ENCODE results near the gene ITGA8. TPM values are rescaled to one million over a fixed set of nuclear protein-coding genes. Genes with fewer than 3 reads are reported as not detected.

ITGA8 gene
- total RNA-seq, 2 experiments from 2014 or later, result not detected

DNA sequence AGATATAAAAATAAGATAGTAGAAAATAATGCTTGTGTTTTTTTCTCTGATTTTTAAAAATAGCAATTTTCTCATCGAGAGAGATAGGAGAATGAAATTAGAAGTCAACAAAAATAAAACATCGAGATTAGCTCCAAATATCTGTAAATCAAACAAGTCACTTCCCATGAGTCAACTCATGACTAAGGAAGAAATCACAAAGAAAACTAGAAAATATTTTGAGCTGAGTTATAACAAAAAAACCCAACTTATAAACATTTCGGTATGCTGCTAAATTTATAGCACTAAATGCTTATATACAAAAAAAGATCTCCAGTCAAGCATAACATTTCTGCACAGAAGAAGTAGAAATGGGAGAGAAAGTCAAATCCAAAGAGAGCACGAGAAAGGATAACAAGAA lies 140.1 kb downstream of the ITGA8 start:
- Histone ChIP-seq H3K27ac (ENCODE audit: low read depth in 1 of 2, low read length in 2 of 2) (no peak overlapping the region), H3K27me3 (ENCODE audit: control insufficient read depth in 1 of 2, insufficient read depth in 2 of 2, low read length in 2 of 2) (no peaks in the 10 kb centered on the region), H3K4me3 (ENCODE audit: low read length) (no peak overlapping the region), H3K9me3 (ENCODE audit: control insufficient read depth in 1 of 2, insufficient read depth in 1 of 2, low read length in 2 of 2) (no peaks in the 10 kb centered on the region), H3K4me1 (ENCODE audit: insufficient read depth, low read length) (no peaks in the 10 kb centered on the region), H3K36me3 (ENCODE audit: insufficient read depth, low read length) (no peaks in the 10 kb centered on the region)
- CTCF ChIA-PET, result no interaction called here
- POLR2A ChIA-PET, result no interaction called here
- Mint-ChIP-seq H3K27me3 (peaks cover 27% of the 10 kb centered on the region), H3K4me3 (no peak overlapping the region), H3K9me3 (peaks cover 2% of the 10 kb centered on the region), H3K36me3 (ENCODE audit: low read depth) (no peaks in the 10 kb centered on the region), H3K4me1 (ENCODE audit: low read depth) (no peaks in the 10 kb centered on the region), H3K27ac (no peak overlapping the region)
- ATAC-seq (ENCODE audit: poor library complexity) (no peak), DNase-seq (no peak)
- TF ChIP-seq, protein P1, sequence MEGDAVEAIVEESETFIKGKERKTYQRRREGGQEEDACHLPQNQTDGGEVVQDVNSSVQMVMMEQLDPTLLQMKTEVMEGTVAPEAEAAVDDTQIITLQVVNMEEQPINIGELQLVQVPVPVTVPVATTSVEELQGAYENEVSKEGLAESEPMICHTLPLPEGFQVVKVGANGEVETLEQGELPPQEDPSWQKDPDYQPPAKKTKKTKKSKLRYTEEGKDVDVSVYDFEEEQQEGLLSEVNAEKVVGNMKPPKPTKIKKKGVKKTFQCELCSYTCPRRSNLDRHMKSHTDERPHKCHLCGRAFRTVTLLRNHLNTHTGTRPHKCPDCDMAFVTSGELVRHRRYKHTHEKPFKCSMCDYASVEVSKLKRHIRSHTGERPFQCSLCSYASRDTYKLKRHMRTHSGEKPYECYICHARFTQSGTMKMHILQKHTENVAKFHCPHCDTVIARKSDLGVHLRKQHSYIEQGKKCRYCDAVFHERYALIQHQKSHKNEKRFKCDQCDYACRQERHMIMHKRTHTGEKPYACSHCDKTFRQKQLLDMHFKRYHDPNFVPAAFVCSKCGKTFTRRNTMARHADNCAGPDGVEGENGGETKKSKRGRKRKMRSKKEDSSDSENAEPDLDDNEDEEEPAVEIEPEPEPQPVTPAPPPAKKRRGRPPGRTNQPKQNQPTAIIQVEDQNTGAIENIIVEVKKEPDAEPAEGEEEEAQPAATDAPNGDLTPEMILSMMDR (IDR thresholded peaks at IDR 0.05), result no peak
- intact Hi-C loops (cut with DNase I, micrococcal nuclease), result no loop called here

DNA sequence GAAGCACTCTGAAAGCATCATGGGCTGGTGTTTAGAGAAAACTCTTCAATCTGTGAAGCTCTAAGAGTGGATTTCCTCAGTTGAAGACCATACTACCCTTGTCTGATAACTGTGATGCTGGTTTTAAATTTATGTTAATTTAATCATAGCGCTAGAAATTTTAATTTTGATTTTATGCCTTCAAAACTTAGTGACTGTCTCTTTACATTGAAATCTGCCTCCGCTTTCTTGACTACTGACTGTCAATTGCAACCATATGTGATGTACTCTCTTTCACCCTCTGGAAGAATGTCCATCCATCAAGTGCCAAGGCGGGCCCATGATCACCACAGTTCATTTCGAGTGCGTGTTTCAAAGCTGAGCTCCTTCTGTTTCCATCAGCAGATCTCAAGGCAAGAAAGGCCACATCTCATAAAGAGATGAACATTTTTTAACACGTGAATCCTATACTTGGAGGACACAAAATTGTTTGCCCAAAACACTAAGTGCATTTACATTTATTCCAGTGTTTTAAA lies 147.1 kb downstream of the ITGA8 start:
- no peak for ATAC-seq (ENCODE audit: poor library complexity)
- POLR2A ChIA-PET, result no interaction called here

GRCh38 chr10:15571575-15571974 lies 148.1 kb downstream of the ITGA8 start:
- intact Hi-C loops (cut with DNase I, micrococcal nuclease), result no loop called here
- H3K27ac Mint-ChIP-seq, result no peak overlapping the region
- Histone ChIP-seq H3K36me3 (ENCODE audit: insufficient read depth, low read length) (no peaks in the 10 kb centered on the region), H3K4me3 (ENCODE audit: low read length) (no peak overlapping the region), H3K4me1 (ENCODE audit: insufficient read depth, low read length) (no peaks in the 10 kb centered on the region), H3K27ac (ENCODE audit: low read depth in 1 of 2, low read length in 2 of 2) (no peak overlapping the region), H3K27me3 (ENCODE audit: control insufficient read depth in 1 of 2, insufficient read depth in 2 of 2, low read length in 2 of 2) (no peaks in the 10 kb centered on the region), H3K9me3 (ENCODE audit: control insufficient read depth in 1 of 2, insufficient read depth in 1 of 2, low read length in 2 of 2) (no peaks in the 10 kb centered on the region)
- peaks cover 20% of the 10 kb centered on the region for H3K27me3 Mint-ChIP-seq
- ChIA-PET CTCF (no interaction called here), POLR2A (no interaction called here)
- DNase-seq (no peak), ATAC-seq (ENCODE audit: poor library complexity) (no peak)
- H3K4me1 Mint-ChIP-seq (ENCODE audit: low read depth), result no peaks in the 10 kb centered on the region
- no peaks in the 10 kb centered on the region for H3K9me3 Mint-ChIP-seq
- H3K36me3 Mint-ChIP-seq (ENCODE audit: low read depth), result no peaks in the 10 kb centered on the region
- TF ChIP-seq, protein P1 (IDR thresholded peaks at IDR 0.05), result no peak
- H3K4me3 Mint-ChIP-seq, result no peak overlapping the region

More for the DNA sequence above, 147.1 kb downstream of the ITGA8 start:
- Mint-ChIP-seq H3K4me3 (no peak overlapping the region), H3K27me3 (peaks cover 25% of the 10 kb centered on the region), H3K27ac (no peak overlapping the region), H3K36me3 (ENCODE audit: low read depth) (no peaks in the 10 kb centered on the region), H3K4me1 (ENCODE audit: low read depth) (no peaks in the 10 kb centered on the region), H3K9me3 (no peaks in the 10 kb centered on the region)
- CTCF ChIA-PET, result no interaction called here
- no peaks in the 10 kb centered on the region for H3K27me3 ChIP-seq (ENCODE audit: control insufficient read depth in 1 of 2, insufficient read depth in 2 of 2, low read length in 2 of 2)
- H3K9me3 ChIP-seq (ENCODE audit: control insufficient read depth in 1 of 2, insufficient read depth in 1 of 2, low read length in 2 of 2), result no peaks in the 10 kb centered on the region
- TF ChIP-seq, protein P1 (IDR thresholded peaks at IDR 0.05), result no peak
- no peak overlapping the region for H3K27ac ChIP-seq (ENCODE audit: low read depth in 1 of 2, low read length in 2 of 2)
- no peaks in the 10 kb centered on the region for H3K4me1 ChIP-seq (ENCODE audit: insufficient read depth, low read length)
- no peak for DNase-seq
- no peak overlapping the region for H3K4me3 ChIP-seq (ENCODE audit: low read length)
- no peaks in the 10 kb centered on the region for H3K36me3 ChIP-seq (ENCODE audit: insufficient read depth, low read length)
- intact Hi-C loops (cut with DNase I, micrococcal nuclease), result no loop called here
